Endothelial cell of umbilical vein (primary cell): ENCODE results near the gene AUTS2. TPM values are rescaled to one million over a fixed set of nuclear protein-coding genes. Genes with fewer than 3 reads are reported as not detected.

Source experiments
- BruUV-seq: library from RNA; stranded (reverse); fragments of 400-500 nt; replicated peaks from 2 replicates; lab custom pipeline; 2021; lab: Mats Ljungman, UMichigan
- CTCF ChIA-PET: fragments of 300-600, 350-600 bp; sonication (Branson Sonifier 250); formaldehyde crosslinking; loops from one replicate; lab custom pipeline; 2021; ENCODE audit warnings: antibody characterized with exemption, inconsistent platforms; lab: Charles Lee
- POLR2A ChIA-PET: fragments of 300-600, 350-600 bp; sonication (Branson Sonifier 250); formaldehyde crosslinking; loops from one replicate; lab custom pipeline; 2021; ENCODE audit warnings: antibody characterized with exemption, inconsistent platforms; lab: Charles Lee
- DNase-seq: peaks from one replicate; pipeline ENCODE4 v3.0.0-alpha.2; 2011; ENCODE audit warnings: low read depth, low spot score
- FAIRE-seq: peaks from 2 replicates; lab custom pipeline; 2011; peaks lifted over from hg19 to GRCh38; lab: Jason Lieb, UNC
- H2AFZ ChIP-seq: 2 replicates; pipeline ENCODE4 v1.6.0; 2012; ENCODE audit warnings: low read depth, low read length, control low read depth, inconsistent platforms
- H3K27ac ChIP-seq: 2 replicates; pipeline ENCODE4 v1.5.1; 2011; ENCODE audit warnings: low read depth, mild to moderate bottlenecking, control low read depth, low read length, moderate library complexity; ENCODE audit not compliant: insufficient read depth
- H3K27me3 ChIP-seq, 2 experiments: 2 replicates each; pipeline versions ENCODE4 v1.6.0 to v1.6.1; 2011; ENCODE audit warnings: low read length in 2 of 2, mixed read lengths in 1 of 2; ENCODE audit not compliant: control insufficient read depth in 2 of 2, insufficient read depth in 2 of 2
- H3K36me3 ChIP-seq, 2 experiments: 2 replicates in 1 of 2; 3 replicates in 1 of 2; pipeline ENCODE4 v1.5.1; 2011; ENCODE audit warnings: low read length in 2 of 2, mild to moderate bottlenecking in 1 of 2, moderate library complexity in 1 of 2; ENCODE audit not compliant: control insufficient read depth in 2 of 2, insufficient read depth in 2 of 2; ENCODE audit errors: extremely low read depth in 1 of 2
- H3K4me1 ChIP-seq: 3 replicates; pipeline ENCODE4 v1.5.1; 2011; ENCODE audit warnings: mild to moderate bottlenecking, low read length; ENCODE audit not compliant: control insufficient read depth, insufficient read depth; ENCODE audit errors: extremely low read depth
- H3K4me2 ChIP-seq: 2 replicates; pipeline ENCODE4 v1.6.1; 2011; ENCODE audit warnings: low read length, control low read depth, mixed read lengths; ENCODE audit not compliant: insufficient read depth
- H3K4me3 ChIP-seq, 3 experiments: fragments of 200-600 bp in 1 of 3; sonication (generic), shearing (Covaris generic) in 1 of 3; replicated peaks in 1 of 3; 2 replicates each; pipeline ENCODE4 v1.5.1; 2011 to 2016; ENCODE audit warnings: control low read depth in 3 of 3, low read length in 3 of 3, mild to moderate bottlenecking in 2 of 3, inconsistent platforms in 1 of 3, low read depth in 1 of 3, moderate library complexity in 1 of 3; ENCODE audit not compliant: insufficient read depth in 1 of 3
- H3K79me2 ChIP-seq: 2 replicates; pipeline ENCODE4 v1.6.0; 2012; ENCODE audit warnings: low read length, inconsistent platforms; ENCODE audit not compliant: control insufficient read depth, insufficient read depth
- H3K9ac ChIP-seq: replicated peaks from 2 replicates; pipeline ENCODE3; 2011; ENCODE audit warnings: low read length, control low read depth; ENCODE audit not compliant: insufficient read depth; ENCODE audit errors: extremely low read depth
- H3K9me1 ChIP-seq: replicated peaks from 3 replicates; pipeline ENCODE4 v1.6.0; 2011; ENCODE audit warnings: mild to moderate bottlenecking, low read length; ENCODE audit not compliant: control insufficient read depth, insufficient read depth; ENCODE audit errors: extremely low read depth
- H3K9me3 ChIP-seq: replicated peaks from 2 replicates; pipeline ENCODE4 v1.5.1; 2012; ENCODE audit warnings: low read length, inconsistent platforms; ENCODE audit not compliant: control insufficient read depth, insufficient read depth
- H4K20me1 ChIP-seq: replicated peaks from 2 replicates; pipeline ENCODE3; 2011; ENCODE audit warnings: mild to moderate bottlenecking, low read length; ENCODE audit not compliant: control insufficient read depth, insufficient read depth; ENCODE audit errors: extremely low read depth
- EZH2 ChIP-seq: IDR thresholded peaks from 2 replicates; pipeline ENCODE4 v1.6.1; 2012; ENCODE audit warnings: borderline replicate concordance, low read depth, mild to moderate bottlenecking, moderate library complexity, low read length, inconsistent platforms; ENCODE audit not compliant: severe bottlenecking
- FOS ChIP-seq: IDR thresholded peaks from 2 replicates; pipeline ENCODE4 v1.6.1; 2011; ENCODE audit warnings: mild to moderate bottlenecking, low read length, moderate library complexity, borderline replicate concordance; ENCODE audit not compliant: insufficient read depth
- GATA2 ChIP-seq: IDR thresholded peaks from 2 replicates; pipeline ENCODE4 v1.7.0; 2011; ENCODE audit warnings: low read depth, mild to moderate bottlenecking, moderate library complexity, mixed read lengths, low read length; ENCODE audit not compliant: insufficient read length, insufficient read depth
- JUN ChIP-seq: IDR thresholded peaks from 2 replicates; pipeline ENCODE4 v1.6.1; 2011; ENCODE audit warnings: borderline replicate concordance, low read depth; ENCODE audit not compliant: insufficient read length, insufficient read depth
- MYC ChIP-seq: IDR thresholded peaks from one replicate; pipeline ENCODE4 v1.6.1; 2011; ENCODE audit warnings: mild to moderate bottlenecking, low read depth, low read length
- POLR2A ChIP-seq: IDR thresholded peaks from 2 replicates; pipeline ENCODE4 v1.6.1; 2012; ENCODE audit warnings: low read depth, mild to moderate bottlenecking, control low read depth, low read length
- POLR2AphosphoS5 ChIP-seq: IDR thresholded peaks from 2 replicates; pipeline ENCODE4 v1.6.1; 2012; ENCODE audit warnings: low read depth, mild to moderate bottlenecking, control low read depth, low read length, moderate library complexity; ENCODE audit not compliant: insufficient read depth
- dilution Hi-C: fragments of 300-500 bp; cut with MboI; formaldehyde crosslinking; loops from one replicate; pipeline ENCODE4 v1.15.0; 2019; ENCODE audit warnings: low sequenced_read_pairs; ENCODE audit not compliant: extremely low pct_ligation_motif_present
- intact Hi-C: fragments of 100-400 bp; cut with micrococcal nuclease; formaldehyde crosslinking; loops from one replicate; pipeline ENCODE4 v1.10.0; 2022
- polyA plus RNA-seq, 4 experiments: library from polyadenylated mRNA; depleted of rRNA in 3 of 4; stranded (reverse) in 3 of 4; unstranded in 1 of 4; fragments of >200 nt; gene quantifications; 2 replicates each; pipeline versions ENCODE4 v1.2.1 to v1.2.3, GENCODE V29; 2011 to 2012; ENCODE audit warnings: missing spikeins in 1 of 4
- total RNA-seq: library from RNA; stranded (reverse); gene quantifications from 2 replicates; pipeline ENCODE4 v1.2.3, GENCODE V29; 2021
- TF ChIP-seq, protein P1 (sequence below), 2 donors: IDR thresholded peaks; 1 replicate in 1 of 2; 2 replicates in 1 of 2; pipeline ENCODE4 v1.5.1; 2011; ENCODE audit warnings: low read length in 2 of 2, mild to moderate bottlenecking in 2 of 2, moderate library complexity in 2 of 2, control low read depth in 1 of 2, inconsistent platforms in 1 of 2, low read depth in 1 of 2; ENCODE audit not compliant: insufficient read depth in 1 of 2; ENCODE audit errors: extremely low read depth in 1 of 2
- TF ChIP-seq, protein P2 (sequence below): IDR thresholded peaks from 2 replicates; pipeline ENCODE4 v1.6.1; 2011; ENCODE audit not compliant: insufficient read depth, insufficient read length

Gene AUTS2
- total and polyA plus RNA-seq, 2 donors (not counting 3 experiments of a cell fraction or from before 2014, with no cell fraction given): 0.59 to 8.0 TPM

DNA sequence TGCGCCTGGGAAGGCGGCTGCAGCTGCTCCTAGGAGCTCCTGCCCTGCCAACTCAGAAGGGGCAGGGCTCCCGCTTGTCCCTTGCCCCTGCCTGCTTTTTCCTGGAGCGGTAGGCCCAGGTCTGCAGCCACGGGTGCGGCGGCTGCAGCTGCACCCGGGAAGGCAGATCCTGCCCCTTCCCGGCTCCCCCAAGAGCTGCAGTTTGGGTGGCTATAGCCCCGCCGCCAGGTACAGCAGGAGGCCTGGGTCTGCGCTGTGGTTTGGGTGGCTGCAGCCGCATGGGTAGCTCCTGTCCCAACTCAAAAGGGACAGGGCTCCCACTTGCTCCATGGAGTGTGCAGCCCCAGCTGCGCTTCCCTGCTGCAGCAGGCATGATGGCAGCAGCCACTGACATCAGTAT lies 6.5 kb upstream of the AUTS2 start:
- no peak for DNase-seq
- no peaks in the 10 kb centered on the region for H4K20me1 ChIP-seq
- no peaks in the 10 kb centered on the region for H3K4me1 ChIP-seq
- no peak overlapping the region for H3K4me3 ChIP-seq
- H3K27ac ChIP-seq: no peak overlapping the region
- H3K9me1 ChIP-seq: no peaks in the 10 kb centered on the region
- H2AFZ ChIP-seq: no peak overlapping the region
- no TSS peak for BruUV-seq
- H3K27me3 ChIP-seq: peaks cover 1% of the 10 kb centered on the region in 2 experiments
- no peak overlapping the region for H3K4me2 ChIP-seq
- H3K79me2 ChIP-seq: no peaks in the 10 kb centered on the region
- CTCF ChIA-PET: no interaction called here
- no peak for TF ChIP-seq POLR2AphosphoS5
- TF ChIP-seq GATA2: no peak
- TF ChIP-seq EZH2: no peak
- TF ChIP-seq, protein P1, sequence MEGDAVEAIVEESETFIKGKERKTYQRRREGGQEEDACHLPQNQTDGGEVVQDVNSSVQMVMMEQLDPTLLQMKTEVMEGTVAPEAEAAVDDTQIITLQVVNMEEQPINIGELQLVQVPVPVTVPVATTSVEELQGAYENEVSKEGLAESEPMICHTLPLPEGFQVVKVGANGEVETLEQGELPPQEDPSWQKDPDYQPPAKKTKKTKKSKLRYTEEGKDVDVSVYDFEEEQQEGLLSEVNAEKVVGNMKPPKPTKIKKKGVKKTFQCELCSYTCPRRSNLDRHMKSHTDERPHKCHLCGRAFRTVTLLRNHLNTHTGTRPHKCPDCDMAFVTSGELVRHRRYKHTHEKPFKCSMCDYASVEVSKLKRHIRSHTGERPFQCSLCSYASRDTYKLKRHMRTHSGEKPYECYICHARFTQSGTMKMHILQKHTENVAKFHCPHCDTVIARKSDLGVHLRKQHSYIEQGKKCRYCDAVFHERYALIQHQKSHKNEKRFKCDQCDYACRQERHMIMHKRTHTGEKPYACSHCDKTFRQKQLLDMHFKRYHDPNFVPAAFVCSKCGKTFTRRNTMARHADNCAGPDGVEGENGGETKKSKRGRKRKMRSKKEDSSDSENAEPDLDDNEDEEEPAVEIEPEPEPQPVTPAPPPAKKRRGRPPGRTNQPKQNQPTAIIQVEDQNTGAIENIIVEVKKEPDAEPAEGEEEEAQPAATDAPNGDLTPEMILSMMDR (IDR thresholded peaks at IDR 0.05; ENCODE audit: extremely low read depth in 1 of 2, insufficient read depth in 1 of 2, low read depth in 1 of 2, low read length in 2 of 2): no peak
- TF ChIP-seq, protein P2, sequence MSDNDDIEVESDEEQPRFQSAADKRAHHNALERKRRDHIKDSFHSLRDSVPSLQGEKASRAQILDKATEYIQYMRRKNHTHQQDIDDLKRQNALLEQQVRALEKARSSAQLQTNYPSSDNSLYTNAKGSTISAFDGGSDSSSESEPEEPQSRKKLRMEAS: no peak
- no peak for TF ChIP-seq JUN
- no peak for TF ChIP-seq MYC
- no peak for TF ChIP-seq POLR2A
- no peak for TF ChIP-seq FOS
- POLR2A ChIA-PET: no interaction called here
- dilution Hi-C loops: no loop called here
- no peaks in the 10 kb centered on the region for H3K9me3 ChIP-seq
- intact Hi-C loops: no loop called here
- no peaks in the 10 kb centered on the region for H3K36me3 ChIP-seq
- FAIRE-seq: no peak
- no peak overlapping the region for H3K9ac ChIP-seq
